PFSK-1 (cell line): ENCODE measurements around the gene AMBRA1.

Experiments
- POLR2AphosphoS5 ChIP-seq: IDR thresholded peaks from 2 replicates; pipeline ENCODE4 v1.6.1; 2012; ENCODE audit warnings: low read depth, mild to moderate bottlenecking, control low read depth, low read length, moderate library complexity
- REST ChIP-seq, 2 experiments: IDR thresholded peaks; 2 replicates each; pipeline versions ENCODE4 v1.6.1 to v1.8.0; 2011 to 2012; ENCODE audit warnings: low read depth in 2 of 2, low read length in 2 of 2, control low read depth in 1 of 2, inconsistent platforms in 1 of 2, mild to moderate bottlenecking in 1 of 2, moderate library complexity in 1 of 2; ENCODE audit not compliant: insufficient read depth in 1 of 2
- SIN3A ChIP-seq: IDR thresholded peaks from 2 replicates; pipeline ENCODE4 v1.6.1; 2012; ENCODE audit warnings: mild to moderate bottlenecking, low read length, moderate library complexity, borderline replicate concordance; ENCODE audit not compliant: insufficient read depth
- TAF1 ChIP-seq: IDR thresholded peaks from 2 replicates; pipeline ENCODE4 v1.6.1; 2012; ENCODE audit warnings: low read length, control low read depth, borderline replicate concordance; ENCODE audit not compliant: insufficient read depth

- TF ChIP-seq POLR2AphosphoS5: no peak
- no peak for TF ChIP-seq REST (IDR thresholded peaks at IDR 0.05; ENCODE audit: insufficient read depth in 1 of 2, low read depth in 2 of 2, low read length in 2 of 2)
- no peak for TF ChIP-seq SIN3A
- TF ChIP-seq TAF1: no peak
Observed at GRCh38 chr11:46422588-46422987, 171.2 kb downstream of the AMBRA1 start.
